ENCODE results near the gene CELF1. TPM values are rescaled to one million over a fixed set of nuclear protein-coding genes. Genes with fewer than 3 reads are reported as not detected.

Gene CELF1
- total and polyA plus RNA-seq, 2 of the 13 experiments (the other 11 are each of a cell fraction or from before 2014, with no cell fraction given) = 69.0 to 80.1 TPM

DNA sequence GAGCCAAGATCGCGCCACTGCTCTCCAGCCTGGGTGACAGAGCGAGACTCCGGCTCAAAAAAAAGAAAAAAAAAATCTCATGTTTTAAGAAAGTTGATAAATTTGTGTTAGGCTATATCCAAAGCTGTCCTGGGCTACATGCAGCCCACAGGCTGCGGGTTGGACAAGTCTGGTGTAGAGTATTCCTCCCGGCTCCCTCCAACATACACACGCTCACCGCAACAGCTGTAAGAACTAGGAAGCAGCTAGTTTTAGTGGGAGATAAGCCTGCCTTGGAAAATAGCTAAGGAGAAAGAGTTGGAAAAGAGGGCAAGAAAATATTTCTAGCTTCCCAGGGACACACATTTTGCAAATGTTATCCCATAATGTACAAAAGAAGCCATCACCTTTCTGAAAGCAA is 46.6 kb downstream of the CELF1 start (continued):
- TF ChIP-seq, protein P1, sequence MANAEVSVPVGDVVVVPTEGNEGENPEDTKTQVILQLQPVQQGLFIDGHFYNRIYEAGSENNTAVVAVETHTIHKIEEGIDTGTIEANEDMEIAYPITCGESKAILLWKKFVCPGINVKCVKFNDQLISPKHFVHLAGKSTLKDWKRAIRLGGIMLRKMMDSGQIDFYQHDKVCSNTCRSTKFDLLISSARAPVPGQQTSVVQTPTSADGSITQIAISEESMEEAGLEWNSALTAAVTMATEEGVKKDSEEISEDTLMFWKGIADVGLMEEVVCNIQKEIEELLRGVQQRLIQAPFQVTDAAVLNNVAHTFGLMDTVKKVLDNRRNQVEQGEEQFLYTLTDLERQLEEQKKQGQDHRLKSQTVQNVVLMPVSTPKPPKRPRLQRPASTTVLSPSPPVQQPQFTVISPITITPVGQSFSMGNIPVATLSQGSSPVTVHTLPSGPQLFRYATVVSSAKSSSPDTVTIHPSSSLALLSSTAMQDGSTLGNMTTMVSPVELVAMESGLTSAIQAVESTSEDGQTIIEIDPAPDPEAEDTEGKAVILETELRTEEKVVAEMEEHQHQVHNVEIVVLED (CRISPR knock-in tag; IDR thresholded peaks at IDR 0.05; ENCODE audit: borderline replicate concordance) = no peak
- no peak for TF ChIP-seq IRF2 (CRISPR knock-in tag; IDR thresholded peaks at IDR 0.05)
- no peak for TF ChIP-seq PTBP1 (IDR thresholded peaks at IDR 0.05; ENCODE audit: low read depth, low read length, poor library complexity, severe bottlenecking)
- no peak for TF ChIP-seq REXO4 (CRISPR knock-in tag; IDR thresholded peaks at IDR 0.05; ENCODE audit: borderline replicate concordance)
- TF ChIP-seq ZBTB8A (CRISPR knock-in tag; IDR thresholded peaks at IDR 0.05; ENCODE audit: borderline replicate concordance, low read depth) = no peak
- TF ChIP-seq, protein P2, sequence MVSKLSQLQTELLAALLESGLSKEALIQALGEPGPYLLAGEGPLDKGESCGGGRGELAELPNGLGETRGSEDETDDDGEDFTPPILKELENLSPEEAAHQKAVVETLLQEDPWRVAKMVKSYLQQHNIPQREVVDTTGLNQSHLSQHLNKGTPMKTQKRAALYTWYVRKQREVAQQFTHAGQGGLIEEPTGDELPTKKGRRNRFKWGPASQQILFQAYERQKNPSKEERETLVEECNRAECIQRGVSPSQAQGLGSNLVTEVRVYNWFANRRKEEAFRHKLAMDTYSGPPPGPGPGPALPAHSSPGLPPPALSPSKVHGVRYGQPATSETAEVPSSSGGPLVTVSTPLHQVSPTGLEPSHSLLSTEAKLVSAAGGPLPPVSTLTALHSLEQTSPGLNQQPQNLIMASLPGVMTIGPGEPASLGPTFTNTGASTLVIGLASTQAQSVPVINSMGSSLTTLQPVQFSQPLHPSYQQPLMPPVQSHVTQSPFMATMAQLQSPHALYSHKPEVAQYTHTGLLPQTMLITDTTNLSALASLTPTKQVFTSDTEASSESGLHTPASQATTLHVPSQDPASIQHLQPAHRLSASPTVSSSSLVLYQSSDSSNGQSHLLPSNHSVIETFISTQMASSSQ (IDR thresholded peaks at IDR 0.05; ENCODE audit: low read depth) = no peak
- TF ChIP-seq, protein P2 (CRISPR knock-in tag; IDR thresholded peaks at IDR 0.05; ENCODE audit: borderline replicate concordance) = no peak
- no peak for TF ChIP-seq ZNF598 (CRISPR knock-in tag; IDR thresholded peaks at IDR 0.05; ENCODE audit: borderline replicate concordance)
- TF ChIP-seq ETV6 (CRISPR knock-in tag; conservative IDR thresholded peaks at IDR 0.05) = no peak
- no peak for TF ChIP-seq TCF7 (IDR thresholded peaks at IDR 0.05; ENCODE audit: low read depth)
- no peak for TF ChIP-seq AKAP8 (CRISPR knock-in tag; IDR thresholded peaks at IDR 0.05)
- no peak for TF ChIP-seq KLF13 (CRISPR knock-in tag; IDR thresholded peaks at IDR 0.05)
- no peak for TF ChIP-seq ZNF136 (CRISPR knock-in tag; IDR thresholded peaks at IDR 0.05; ENCODE audit: low read depth)
- no peak for TF ChIP-seq ZFP36L1 (CRISPR knock-in tag; IDR thresholded peaks at IDR 0.05)
- no peak for TF ChIP-seq ZNF484 (CRISPR knock-in tag; IDR thresholded peaks at IDR 0.05; ENCODE audit: borderline replicate concordance, low read depth)
